ENCODE results near the gene ODAD4. TPM values are rescaled to one million over a fixed set of nuclear protein-coding genes. Genes with fewer than 3 reads are reported as not detected.

The ODAD4 gene
- total RNA-seq, 1 experiment from 2014 or later: 0.98 TPM

- CTCF ChIA-PET: no interaction called here
- no peak overlapping the region for H3K27ac ChIP-seq (ENCODE audit: low read depth, low read length)
- POLR2A ChIA-PET: no interaction called here
These were observed 39.0 kb upstream of the ODAD4 start for GRCh38 chr17:41891135-41892020.

More at GRCh38 chr17:41891135-41892020, 39.0 kb upstream of the ODAD4 start:
- 0 out of 2 replicates have a peak, but pooled peaks cover 2% of the 10 kb centered on the region for H3K79me2 ChIP-seq (ENCODE audit: insufficient read depth, low read length)
- H3K36me3 ChIP-seq (ENCODE audit: control insufficient read depth in 1 of 2, insufficient read depth in 2 of 2, low read length in 2 of 2): peaks cover 53 to 63% of the 10 kb centered on the region in 2 experiments
- H3K9me3 ChIP-seq (ENCODE audit: control insufficient read depth in 1 of 2, insufficient read depth in 1 of 2, low read depth in 1 of 2, low read length in 2 of 2): no peaks in the 10 kb centered on the region
- H3K4me1 ChIP-seq (ENCODE audit: control insufficient read depth in 1 of 2, insufficient read depth in 2 of 2, low read length in 2 of 2): no peaks in the 10 kb centered on the region; a peak in 1 of 4 replicates
- TF ChIP-seq CEBPB (IDR thresholded peaks at IDR 0.05; ENCODE audit: low read depth) (no peak), ZNF274 (IDR thresholded peaks at IDR 0.05; ENCODE audit: low read depth, low read length) (no peak), TCF7L2 (IDR thresholded peaks at IDR 0.05; ENCODE audit: borderline replicate concordance, extremely low read depth, insufficient read depth, insufficient read length) (no peak), ELF1 (IDR thresholded peaks at IDR 0.05; ENCODE audit: borderline replicate concordance, low read depth) (no peak), RAD21 (IDR thresholded peaks at IDR 0.05; ENCODE audit: low read depth) (no peak), FOSL1 (IDR thresholded peaks at IDR 0.05; ENCODE audit: low read depth) (no peak), SRF (IDR thresholded peaks at IDR 0.05; ENCODE audit: low read depth) (no peak), CBX3 (IDR thresholded peaks at IDR 0.05; ENCODE audit: low read depth) (no peak), YY1 (IDR thresholded peaks at IDR 0.05; ENCODE audit: extremely low read depth, insufficient replicate concordance, low read depth, low read length) (no peak), ZFX (IDR thresholded peaks at IDR 0.05) (no peak), MAX (IDR thresholded peaks at IDR 0.05) (no peak), REST (IDR thresholded peaks at IDR 0.05; ENCODE audit: low read depth) (no peak)
- no peak overlapping the region for H3K4me3 ChIP-seq (replicated peaks in 1 of 2; ENCODE audit: low read depth in 1 of 2, low read length in 2 of 2)
- no peak overlapping the region for H3K9ac ChIP-seq (ENCODE audit: low read length)
- H3K27me3 ChIP-seq (ENCODE audit: insufficient read depth, low read length): no peaks in the 10 kb centered on the region
- ATAC-seq (no peak), DNase-seq (ENCODE audit: low read depth, low spot score) (no peak)
- no peak overlapping the region for H2AFZ ChIP-seq (ENCODE audit: low read depth, low read length, poor library complexity, severe bottlenecking)
- no peaks in the 10 kb centered on the region for H3K9me2 ChIP-seq (ENCODE audit: insufficient read depth)
- intact Hi-C loops (cut with micrococcal nuclease): no loop called here
- no TSS peak for BruUV-seq (replicated peaks)
- RAD21 ChIA-PET (ENCODE audit: low non-redundant PET in 1 of 2, low total read pairs in 2 of 2, uncharacterized antibody in 2 of 2, unreplicated experiment in 2 of 2): no interaction called here
- no peaks in the 10 kb centered on the region for H4K20me1 ChIP-seq (ENCODE audit: insufficient read depth)
- H3K4me2 ChIP-seq (ENCODE audit: low read length): no peak overlapping the region
